NCI-H82 treated with DMSO at 0.1 percent for 48 hours (cell line): ENCODE results near the gene CNTN4.

Source experiments
- DNase-seq: peaks from one replicate; lab custom pipeline; 2025; ENCODE audit not compliant: unreplicated experiment; lab: John Stamatoyannopoulos, UW

The CNTN4 gene

DNA sequence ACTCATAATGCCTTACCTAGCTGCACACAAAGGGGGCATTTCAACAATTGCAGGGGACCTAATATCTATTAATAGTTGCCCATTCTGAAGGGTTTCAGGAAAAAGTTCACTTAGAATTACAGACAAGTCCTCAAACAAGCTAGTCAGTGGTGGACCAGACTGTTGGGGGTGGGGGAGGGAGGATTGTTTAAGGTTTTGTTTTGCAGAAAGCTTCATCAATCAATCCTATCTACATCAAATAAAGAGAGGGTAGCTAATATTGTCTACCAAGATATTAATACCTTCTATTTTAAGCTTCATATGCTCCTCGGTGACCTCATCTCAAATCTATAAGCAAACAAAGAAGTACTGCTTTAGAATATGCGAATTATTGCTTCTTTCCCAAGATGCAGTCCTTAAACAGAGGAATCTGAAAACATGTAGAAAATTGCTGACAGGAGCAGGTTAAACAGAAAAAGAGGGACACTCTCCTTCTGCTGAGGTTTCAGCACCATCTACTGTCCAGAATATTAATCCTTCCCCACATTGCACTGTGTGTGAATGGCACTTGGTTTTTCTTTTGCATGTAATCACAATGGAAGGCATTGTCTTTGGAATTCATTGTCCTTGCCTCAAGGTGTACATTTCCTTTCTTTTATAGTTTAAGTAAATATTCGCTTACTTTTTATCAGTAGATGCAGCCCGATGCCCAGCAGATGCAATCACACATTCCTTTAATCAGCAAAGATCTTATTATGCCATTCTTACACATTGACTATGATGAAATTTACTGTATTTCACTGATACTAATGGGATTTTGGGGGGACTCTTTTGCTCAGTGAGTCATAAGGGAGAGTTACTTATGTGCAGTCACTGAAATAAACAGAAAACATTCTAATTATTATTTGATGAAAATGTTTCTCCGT is 916.8 kb downstream of the CNTN4 start:
- peak; percentile 27 for DNase-seq

DNA sequence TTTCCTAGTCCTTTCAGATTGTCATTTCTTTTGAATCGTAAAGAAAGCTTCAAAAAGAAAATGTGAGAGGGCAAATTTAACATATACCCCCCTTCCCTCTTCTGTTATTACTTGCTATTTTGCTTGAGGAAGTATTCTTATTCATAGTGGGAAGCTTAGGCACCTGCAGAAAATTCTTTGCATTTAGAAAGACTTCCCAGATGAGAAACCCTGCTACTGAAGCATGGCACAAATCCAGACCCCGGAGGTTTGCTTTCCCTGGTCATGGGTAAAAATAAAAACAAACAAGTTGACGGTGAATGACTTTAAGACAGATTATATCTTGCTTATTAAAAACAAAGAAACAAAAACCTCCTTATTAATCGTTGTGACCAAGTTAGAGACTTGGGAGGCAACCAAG is 917.6 kb downstream of the CNTN4 start:
- DNase-seq: no peak

DNA sequence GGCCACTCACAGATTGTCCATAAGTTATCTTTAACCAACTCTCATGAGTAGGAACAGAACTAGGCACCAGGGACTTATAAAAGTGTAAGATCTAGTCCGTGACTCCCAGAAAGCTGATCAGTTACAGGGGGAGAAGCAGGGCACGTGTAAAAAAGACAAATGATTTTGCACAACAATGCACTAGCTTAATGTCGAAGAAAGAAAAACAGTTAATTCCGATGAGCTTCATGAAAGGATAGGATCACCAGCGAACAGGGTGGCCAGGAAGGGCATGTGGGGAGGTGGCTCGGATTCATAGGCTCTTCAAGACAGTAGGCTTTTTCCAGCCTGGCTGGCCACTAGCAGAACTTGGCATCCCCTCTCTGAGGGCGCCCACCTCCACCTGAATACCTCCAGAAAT is 921.5 kb downstream of the CNTN4 start:
- DNase-seq: no peak

DNA sequence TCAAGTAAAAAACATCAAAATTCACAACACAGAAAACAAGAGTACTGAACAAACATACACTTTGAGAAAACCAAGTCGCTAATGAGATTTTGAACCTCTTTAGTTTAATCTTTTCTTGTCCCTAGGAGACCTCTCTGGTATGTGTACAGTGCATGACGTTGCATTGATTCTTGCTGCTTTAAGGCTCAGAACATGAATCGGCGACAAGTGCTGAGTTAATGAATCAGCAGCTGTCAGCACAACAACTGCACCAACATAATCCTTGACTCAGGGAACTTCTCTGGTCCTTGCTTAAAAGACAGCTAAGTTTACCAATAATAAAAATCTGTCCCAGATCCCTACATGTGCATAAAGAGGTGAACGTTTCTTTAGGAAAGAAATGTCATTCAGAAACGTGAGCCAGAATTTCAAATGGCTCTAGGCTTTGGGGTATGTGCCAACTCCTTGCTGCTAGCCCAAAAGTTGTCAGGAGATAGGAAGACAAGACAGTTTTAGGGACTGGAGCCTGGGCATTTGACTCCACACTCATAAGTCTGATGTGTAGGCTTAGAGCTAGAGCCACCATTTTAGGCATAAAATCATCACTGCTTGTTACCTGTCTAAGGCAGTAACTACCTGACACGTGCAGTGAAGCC is 924.6 kb downstream of the CNTN4 start:
- peak; percentile 71 for DNase-seq

DNA sequence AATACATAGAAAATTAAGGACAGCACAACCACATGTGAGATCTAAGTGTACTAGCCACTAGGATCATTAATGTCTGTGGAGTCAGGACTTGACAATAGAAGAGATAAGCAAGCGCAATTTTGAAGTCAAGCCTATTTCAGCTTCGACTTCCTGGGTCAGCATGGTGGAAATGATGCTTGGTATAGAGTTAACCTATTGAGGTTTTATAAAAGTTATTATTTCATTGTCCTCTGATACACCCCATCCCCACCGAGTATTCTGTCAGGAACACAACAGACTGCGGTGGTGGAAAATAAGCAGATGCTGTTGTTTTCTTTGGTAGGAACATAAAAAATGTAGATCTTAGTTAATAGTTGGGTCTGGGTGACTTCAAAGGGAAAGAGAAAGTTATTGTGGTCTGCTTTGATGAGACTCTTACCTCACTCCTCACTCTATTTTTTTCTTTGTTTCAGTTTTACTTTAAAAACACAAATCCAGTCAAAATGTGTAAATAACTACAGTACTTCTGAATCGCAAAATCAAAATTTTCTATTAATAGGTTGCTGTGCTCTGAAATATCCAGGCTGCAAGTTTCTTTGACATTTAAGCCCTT is 929.4 kb downstream of the CNTN4 start:
- no peak for DNase-seq

DNA sequence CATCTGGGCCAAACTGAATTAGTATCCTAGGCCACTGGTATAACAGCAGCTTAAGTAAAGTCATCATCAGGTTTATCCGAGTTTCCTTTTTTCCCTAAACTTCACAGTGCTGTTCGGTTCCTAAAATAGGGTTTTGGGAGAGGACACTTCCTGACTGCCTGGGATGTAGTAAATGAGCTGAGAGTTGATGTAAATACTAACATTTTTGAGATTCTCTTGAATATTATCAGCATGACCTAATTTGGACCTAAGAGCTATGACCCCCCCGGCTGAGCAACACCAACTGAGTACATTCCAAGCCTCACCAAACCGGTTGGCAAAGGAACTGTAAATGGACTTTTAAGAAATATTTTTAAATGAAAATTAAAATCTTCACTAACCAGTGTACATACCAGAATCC is 932.7 kb downstream of the CNTN4 start:
- DNase-seq: no peak

DNA sequence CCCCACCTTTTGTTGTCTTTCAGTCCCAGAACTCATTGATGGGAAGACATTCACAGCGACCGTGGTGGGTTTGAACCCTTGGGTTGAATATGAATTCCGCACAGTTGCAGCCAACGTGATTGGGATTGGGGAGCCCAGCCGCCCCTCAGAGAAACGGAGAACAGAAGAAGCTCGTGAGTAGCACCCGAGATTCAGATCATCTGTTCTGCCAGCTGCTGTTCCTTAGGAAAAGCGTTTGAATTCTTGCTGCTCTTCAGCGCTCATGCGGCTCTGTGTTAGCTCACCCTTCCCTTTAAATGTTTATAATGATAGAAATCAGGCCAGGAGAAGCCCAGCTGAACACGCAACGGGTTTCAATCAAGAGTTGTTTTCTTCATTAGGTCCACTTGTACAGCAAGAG is 938.5 kb downstream of the CNTN4 start:
- DNase-seq: no peak

DNA sequence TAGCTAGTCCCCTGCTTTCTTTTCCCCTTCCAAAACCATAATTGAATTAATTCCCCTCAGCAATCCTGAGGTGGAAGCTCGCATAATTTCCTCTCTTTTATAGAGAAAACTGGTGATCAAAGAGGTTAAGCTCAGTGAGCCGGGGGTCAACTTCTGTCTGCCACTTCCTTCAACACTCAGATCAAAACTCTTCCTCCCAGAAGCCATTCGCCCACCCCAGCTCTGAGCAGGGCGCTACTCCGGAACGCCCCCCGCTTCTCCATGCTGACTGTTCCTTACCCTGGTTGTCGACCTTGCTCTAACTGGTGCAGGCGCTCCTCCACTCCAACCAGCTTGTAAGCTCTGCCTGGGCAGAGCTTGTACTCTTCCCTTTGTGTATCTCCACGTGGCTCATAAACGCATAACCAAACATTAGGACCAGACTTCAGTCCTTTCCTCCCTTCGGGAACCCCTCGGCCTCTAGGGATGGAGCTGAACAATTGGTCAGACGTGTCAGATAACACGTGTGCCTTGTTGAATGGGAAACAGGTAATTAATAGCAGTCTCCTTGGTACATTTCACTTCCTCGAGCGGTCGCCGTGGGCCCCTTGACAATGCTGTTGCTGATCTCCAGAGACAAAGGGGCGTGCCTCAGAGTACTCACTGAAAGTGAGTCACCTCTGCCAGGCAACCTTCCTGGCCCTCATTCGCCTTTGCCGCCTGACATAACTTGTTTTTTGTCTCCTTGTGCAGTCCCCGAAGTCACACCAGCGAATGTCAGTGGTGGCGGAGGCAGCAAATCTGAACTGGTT is 939.7 kb downstream of the CNTN4 start:
- no peak for DNase-seq

DNA sequence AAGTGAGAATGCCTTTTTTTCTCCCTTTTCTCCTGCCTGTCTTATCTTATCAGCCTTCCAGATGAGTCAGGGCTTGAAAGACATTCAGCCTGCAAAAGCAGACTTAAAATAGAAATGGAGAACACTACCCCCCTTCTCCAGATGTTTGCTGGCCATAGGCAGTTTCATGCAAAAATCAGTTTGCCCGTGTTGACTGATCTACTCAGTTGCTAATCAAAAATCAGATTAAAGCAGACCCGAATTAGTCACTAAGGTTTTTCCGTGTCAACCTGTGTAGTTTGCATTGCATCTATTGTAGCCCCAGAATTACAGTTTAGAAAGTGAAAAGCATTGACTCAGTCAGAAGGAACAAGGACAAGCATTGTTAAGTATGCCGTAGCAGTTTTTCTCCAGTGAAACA is 955.3 kb downstream of the CNTN4 start:
- DNase-seq: no peak

DNA sequence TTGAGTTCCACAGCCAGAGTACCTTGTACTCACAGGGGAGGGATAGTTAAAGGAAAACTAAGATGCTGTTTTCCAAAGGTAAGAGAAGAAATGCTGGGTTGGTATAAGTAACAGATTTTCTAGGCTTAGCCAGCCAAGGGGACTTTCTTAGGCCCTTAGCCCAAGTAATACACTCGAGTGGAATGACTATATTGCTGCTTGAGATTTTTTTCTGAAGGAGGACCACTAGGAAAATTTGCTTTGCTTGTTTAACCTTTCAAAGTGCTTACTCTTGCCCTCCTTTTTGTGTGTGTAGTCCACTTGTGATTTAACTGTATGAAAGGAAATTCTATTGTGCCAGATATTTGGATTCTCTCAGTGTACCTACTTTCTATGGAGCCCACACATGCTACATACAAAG is 961.0 kb downstream of the CNTN4 start:
- no peak for DNase-seq

DNA sequence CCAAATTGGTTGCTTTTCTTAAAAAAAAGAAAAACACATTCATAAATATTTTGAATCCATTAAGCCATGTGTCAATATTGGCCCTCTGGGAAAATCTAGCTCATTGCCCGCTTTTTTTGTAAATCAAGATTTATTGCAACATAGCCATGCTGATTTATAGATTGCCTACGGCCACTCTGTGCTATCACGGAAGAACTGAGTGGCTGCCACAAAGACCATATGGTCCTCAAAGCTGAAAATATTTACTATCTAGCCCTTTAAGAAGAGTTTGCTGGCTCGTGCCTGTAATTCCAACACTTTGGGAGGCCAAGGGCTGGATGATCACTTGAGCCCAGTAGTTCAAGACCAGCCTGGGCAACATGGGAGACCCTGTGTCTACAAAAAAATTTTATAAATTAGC is 965.6 kb downstream of the CNTN4 start:
- no peak for DNase-seq

DNA sequence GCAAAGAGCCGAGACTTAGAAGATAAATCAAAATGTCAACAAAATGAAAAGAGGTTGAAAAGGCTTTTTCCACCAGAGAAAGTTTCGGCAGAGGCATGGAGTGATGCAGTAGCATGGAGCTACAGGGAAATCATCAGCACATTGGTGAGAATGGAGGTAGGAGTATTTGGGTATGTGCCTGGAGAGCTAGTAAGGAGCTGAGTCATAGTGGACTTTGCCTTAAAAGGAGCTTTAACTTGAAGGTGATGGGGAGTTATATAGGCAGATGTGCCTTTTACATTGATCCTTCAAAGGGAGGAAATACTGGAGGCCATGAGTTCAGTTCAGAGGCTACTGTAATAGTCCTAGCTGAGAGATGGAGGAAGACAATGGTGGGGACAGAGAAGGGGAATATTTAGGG is 967.2 kb downstream of the CNTN4 start:
- DNase-seq: no peak

DNA sequence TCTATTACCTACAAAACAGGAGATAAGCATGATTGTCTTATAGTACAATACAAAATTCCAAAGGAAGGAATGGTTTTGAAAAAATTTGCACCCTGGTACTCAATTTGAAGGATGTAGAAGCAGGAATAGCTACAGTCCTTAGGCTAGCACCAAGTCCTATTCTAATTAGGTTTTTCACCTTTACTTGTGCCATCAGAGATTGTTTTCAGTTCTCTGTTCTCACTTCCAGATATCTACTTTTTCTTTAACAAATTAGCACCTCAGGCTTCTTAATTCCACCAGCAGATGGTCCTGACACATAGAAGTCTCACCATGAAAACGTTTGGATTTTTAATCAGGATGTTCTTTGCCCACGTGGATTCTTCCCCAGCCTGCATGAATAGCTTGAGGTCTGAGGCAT is 967.7 kb downstream of the CNTN4 start:
- no peak for DNase-seq

DNA sequence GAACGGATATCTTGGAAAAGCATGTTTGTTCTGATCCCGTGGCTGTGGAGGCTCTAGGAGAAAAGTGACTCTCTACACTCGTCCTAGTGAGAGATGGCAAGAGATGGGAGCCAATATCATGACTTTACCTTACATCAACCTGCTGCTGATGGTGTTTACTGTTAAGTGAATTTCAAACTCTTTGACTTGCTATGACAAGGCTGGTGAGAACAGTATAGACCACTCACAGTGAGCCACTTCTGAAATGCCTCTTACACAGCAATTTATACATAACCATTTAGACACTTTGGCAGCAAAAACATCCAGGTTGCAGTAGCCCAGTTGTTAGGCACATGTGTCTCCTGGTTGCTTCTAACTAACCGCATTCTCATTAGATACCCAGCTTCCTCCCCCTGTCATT is 968.2 kb downstream of the CNTN4 start:
- DNase-seq: no peak

DNA sequence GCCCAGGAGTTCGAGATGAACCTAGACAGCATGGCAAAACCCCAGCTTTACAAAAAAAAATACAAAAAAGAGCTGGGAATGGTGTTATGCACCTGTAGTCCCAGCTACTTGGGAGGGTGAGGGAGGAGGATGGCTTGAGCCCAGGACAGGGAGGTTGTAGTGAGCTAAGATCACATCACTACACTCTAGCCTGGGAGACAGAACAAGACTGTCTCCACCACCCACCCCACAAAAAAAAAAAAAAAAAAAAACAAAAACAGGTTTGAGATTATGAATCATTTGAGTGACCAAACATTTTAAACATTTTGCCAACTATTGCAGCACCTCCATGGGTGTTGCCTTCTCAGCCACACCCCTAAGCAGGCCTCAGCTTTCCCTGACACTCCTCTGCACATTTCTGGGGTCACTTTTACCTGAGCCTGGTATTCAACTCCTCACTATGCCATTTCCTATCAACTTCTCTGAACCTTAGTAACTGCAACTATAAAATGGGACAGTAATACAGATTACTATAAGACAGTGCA is 969.8 kb downstream of the CNTN4 start:
- DNase-seq: no peak

DNA sequence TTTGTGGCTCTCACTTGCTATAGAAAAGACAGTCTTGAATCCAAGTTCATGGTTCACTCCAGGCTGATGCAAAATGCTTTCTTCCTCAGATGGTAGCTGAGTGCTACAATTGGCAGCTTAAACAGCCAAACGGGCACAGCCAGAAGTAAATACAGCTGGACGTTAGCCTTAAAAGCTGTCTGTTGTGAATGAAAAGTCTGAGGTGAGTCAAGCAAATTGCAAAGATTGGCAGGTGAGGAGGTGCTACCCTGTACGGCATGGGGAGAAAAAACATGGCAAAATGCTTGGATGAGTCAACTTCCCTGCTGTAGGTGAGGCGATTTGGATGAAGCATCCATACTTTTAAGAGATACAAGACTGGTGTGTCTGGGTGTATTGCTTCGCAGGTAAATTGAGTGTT is 971.1 kb downstream of the CNTN4 start:
- DNase-seq: no peak

DNA sequence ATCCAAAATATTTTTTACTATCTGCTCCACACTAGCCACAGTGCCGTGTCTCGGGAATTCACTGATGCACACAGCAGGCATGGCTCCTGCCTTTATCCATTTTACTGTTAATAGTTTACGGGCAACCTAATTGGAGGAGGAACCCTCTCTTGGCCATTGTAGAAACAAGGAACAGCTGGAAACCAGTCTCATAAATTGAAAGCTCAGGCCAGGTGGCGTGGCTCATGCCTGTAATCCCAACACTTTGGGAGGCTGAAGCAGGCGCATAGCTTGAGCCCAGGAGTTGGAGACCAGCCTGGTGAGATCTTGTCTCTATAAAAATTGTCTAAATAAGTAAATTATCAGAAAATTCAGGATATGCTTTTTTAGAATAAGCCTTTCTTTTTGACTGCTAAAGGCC is 972.5 kb downstream of the CNTN4 start:
- DNase-seq: peak; percentile 66

DNA sequence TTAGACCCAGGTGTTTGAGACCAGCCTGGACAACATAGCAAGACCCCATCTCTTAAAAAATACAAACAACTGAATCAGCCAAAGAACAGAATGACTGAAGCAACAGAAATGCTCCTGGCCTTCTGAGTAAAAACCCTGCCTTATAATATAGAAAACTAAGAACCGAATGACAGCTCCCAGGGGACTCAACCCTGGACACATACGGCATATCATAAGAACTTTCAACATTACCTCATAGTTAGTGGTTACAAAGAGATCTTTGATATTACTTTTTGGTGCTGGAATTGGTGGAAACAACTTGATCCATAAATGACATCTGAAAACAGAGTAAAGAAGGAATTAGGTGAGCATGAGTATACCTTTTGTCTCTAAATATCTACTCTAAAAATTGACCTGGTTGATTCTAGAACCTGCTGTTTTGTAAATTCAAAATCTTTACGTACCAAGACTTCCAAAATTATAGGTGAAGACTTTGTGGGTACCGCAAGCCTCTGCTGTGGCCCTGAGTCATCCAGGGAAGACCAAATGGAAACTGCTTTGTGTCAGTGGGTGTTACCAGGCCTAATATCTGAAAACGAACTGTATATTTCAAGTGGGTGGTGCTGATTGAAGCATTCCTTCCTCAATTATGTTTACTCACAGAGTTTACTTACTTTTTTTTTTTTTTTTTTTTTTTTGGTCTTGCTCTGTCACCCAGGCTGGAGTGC is 976.0 kb downstream of the CNTN4 start:
- DNase-seq: no peak

DNA sequence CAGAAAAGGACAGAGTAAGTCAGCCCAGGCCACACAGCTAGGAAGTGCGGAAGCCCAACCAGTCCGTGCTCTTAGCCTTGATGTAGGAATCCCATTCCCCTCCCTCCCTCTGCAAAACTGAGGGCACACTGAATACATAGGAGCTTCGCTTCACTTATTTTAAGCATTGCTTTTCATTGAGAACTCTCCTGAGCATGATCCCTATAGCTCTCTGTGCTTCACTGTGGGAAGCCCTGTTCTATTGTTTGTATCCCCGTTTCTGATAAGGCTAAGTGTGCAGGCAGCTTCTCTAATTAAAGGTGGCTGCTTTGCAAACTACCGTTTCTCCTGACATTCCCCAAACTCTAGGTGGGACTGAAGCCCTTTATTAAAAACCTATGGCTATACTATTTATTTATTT is 981.6 kb downstream of the CNTN4 start:
- no peak for DNase-seq

DNA sequence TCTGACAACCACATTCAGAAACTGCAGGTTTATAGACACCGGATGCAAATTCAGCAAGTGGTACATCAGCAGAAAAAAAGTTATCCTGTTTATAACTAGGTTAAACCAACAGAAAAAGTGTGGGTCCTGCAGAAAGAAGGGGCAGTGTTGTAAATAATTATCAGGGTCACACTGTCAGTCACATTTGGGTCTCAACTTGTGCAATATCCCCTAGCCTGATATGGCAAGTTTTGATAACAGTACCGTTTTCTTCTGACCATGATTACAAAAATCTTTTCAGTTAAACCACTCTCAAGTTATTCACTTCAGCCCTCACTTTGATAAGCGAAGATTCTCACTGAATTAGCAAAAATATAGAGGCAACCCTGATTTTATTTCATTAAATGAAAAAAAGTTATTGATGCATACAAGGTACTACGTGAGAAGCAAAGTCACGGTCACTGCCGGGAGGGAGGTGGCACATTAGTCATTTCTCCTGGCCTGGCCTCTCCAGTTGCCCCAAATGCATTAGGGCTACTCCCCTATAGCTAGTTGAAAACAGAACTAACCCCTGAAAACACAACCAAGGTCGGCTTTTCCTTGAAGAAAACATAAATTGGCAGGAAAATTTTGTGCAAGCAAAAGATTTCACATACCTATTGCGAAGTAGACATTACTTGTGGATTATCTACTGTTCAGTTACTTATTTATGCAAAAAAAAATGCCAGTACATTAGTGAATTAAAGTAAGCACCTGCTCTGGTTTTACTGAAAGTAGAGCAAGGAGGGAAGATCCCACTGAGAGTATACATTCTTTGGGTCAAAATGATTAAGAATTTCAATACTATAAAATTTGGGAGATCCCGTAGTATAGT is 982.9 kb downstream of the CNTN4 start:
- no peak for DNase-seq
